Skeletal muscle cell (primary cell): ENCODE results near the gene HNRNPLL.
"Not testable (repeated sequence)": the region's sequence is repeated elsewhere in the genome, so short reads cannot be mapped to it uniquely, and the experiment has no call there.

Experiments
- DNase-seq: peaks from one replicate; pipeline ENCODE4 v3.0.0-alpha.2; 2010; ENCODE audit warnings: low read depth
- H3K4me3 ChIP-seq: 2 replicates; pipeline ENCODE4 v1.5.1; 2011; ENCODE audit warnings: low read depth, mild to moderate bottlenecking, control low read depth, low read length, moderate library complexity

Gene HNRNPLL

DNA sequence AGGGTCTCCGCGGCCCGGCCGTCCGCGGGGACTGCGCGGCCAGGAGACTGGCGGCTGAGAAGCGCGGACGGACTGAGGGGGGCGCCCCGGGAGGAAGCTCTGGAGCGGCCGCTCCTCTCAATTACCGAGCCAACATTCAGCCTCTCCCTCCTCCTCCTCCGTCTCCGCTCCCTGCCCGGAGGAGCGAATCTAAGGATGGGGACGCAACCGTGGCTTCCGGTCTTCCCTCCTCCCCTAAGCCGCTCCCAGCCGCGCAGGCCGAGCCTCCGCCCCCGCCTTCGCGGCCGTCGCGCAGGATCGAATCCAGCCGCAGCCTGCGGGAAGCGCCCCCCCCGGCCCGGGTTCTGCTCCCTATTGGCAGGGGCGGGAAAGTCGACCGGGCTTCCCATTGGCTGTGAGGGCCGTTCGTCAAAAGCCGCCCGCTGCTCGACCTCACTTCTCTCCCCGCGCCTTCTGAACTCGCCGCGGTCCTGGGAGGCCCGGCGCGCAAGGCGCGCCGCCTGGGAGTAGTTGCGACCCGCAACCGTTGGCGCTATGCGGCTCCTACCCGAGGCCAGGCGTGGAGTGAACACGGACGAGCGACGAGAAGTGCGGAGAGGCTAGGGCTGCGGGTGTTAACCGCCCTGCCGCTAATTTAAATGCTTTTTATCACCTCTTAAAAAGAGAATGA, at the start of gene HNRNPLL:
Gene HNRNPLL (minus strand): TSS at position 197 of the 670 bp plus-strand sequence. CDS start 302 bp downstream, outside the sequence.
- peak within 1 kb of the TSS; percentile 86 for H3K4me3 ChIP-seq
- peak; percentile 93 for DNase-seq

DNA sequence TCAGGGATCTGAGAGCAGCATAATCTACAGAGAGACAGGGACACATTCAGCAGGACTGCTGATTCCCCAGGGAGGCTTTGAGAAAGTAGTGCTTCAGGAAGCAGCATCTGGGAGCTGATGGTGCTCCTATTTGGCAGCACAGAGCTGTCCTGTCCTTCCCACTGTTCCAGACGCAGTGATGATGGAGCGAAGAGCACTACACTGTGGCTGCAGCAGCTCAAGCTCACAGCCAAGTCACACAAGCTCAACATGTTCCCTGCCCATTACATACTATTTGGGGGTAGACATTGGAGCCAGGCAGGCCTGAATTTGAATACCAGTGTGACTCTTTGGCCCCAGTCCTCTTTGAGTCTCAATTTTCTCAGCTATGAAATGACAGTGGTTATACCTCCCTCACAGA, 48.0 kb upstream of the HNRNPLL start:
- DNase-seq = no peak
- H3K4me3 ChIP-seq = no peak overlapping the region

- no peak overlapping the region for H3K4me3 ChIP-seq
- DNase-seq = no peak
Observed at GRCh38 chr2:38650012-38650411, 47.3 kb upstream of the HNRNPLL start.

DNA sequence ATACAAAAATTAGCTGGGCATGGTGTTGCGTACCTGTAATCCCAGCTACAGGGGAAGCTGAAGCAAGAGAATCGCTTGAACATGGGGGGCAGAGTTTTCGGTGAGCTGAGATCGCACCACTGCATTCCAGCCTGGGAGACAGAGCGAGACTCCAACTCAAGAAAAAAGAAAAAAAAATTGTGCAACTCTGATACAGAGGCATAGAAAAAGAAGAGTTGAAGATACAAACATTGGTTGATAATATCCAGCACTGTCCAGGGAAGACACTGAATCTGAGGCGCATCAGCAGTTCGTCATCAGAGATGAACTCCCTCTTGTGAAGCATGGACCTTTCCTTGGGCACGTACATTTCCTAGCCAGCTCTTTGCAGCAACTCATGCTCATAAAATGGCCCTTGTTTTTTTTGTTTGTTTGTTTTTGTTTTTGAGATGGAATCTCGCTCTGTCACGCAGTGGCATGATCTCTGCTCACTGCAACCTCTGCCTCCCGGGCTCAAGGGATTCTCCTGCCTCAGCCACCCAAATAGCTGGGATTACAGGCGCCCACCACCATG, 46.5 kb upstream of the HNRNPLL start:
- DNase-seq = no peak
- no peak overlapping the region for H3K4me3 ChIP-seq

DNA sequence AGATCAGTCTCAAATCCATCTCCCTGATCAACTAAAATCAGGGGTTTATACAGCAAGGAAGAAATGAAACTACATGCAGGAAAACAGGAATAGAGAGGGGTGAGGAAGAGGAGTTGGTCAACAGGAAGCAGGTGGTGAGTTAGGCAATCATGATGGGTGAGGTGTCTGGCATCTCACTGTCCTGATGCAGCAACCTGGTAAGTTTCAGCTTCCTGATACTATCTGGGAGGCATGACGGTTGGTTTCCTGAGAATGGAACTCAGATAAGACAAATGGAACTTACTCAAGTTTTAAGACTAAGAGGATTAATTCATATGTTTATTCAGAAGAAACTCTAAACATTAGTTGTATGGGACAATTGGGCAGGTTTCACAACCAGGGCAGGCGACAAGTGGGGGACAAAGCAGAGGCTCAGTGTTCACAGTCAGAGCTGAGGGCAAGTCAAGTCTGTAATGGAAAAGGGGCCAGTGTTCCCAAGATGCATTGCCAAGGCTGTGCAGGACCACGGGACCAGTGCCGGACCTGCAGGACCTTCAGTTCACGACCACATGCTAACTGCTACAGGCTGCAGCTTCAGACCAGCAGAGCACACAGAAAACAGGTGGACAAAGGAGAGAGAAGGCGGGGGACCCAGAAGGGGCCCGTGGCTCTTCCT, 45.5 kb upstream of the HNRNPLL start:
- no peak for DNase-seq
- no peak overlapping the region for H3K4me3 ChIP-seq

GRCh38 chr2:38643683-38644511, 41.2 kb upstream of the HNRNPLL start:
- not testable (repeated sequence) for DNase-seq

DNA sequence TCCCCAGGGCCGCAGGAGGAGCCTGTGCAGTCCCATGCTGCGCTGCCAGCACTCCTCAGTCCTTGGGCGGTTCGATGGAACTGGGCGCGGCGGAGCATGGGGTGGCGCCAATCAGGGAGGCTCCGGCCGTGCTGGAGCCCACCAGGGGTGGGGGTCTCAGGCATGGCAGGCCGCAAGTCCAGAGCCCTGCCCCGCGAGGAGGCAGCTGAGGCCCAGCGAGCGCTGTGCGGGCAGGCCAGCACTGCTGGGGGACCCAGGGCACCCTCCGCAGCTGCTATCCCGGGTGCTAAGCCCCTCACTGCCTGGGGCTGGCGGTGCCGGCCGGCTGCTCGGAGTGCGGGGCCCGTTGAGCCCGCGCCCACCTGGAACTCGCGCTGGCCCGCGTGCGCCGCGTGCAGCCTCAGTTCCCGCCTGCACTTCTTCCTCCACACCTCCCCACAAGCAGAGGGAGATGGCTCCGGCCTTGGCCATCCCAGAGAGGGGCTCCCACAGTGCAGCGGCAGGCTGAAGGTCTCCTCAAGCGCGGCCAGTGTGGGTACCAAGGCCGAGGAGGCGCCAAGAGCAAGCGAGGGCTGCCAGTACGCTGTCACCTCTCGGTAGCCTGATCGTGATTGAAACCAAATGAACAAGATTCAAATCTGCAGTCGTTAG, 40.4 kb upstream of the HNRNPLL start:
- no peak for DNase-seq
- no peak overlapping the region for H3K4me3 ChIP-seq

More at GRCh38 chr2:38643683-38644511, 41.2 kb upstream of the HNRNPLL start:
- not testable (repeated sequence) for H3K4me3 ChIP-seq

DNA sequence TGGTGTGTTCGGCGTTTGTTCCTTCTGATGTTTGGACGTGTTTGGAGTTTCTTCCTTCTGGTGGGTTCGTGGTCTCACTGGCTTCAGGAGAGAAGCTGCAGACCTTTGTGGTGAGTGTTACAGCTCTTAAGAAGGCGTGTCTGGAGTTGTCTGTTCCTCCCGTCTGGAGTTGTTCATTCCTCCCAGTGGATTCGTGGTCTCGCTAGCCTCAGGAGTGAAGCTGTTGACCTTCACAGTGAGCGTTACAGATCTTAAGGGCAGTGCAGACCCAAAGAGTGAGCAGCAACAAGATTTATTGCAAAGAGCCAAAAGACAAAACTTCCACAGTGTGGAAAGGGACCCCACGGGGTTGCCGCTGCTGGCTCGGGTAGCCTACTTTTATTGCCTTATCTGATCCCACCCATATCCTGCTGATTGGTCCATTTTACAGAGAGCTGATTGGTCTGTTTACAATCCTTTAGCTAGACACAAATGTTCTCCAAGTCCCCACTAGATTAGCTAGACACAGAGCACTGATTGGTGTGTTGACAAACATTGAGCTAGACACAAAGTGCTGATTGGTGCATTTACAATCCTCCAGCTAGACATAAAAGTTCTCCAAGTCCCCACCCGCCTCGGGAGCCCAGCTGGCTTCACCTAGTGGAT, 39.8 kb upstream of the HNRNPLL start:
- not testable (repeated sequence) for DNase-seq, H3K4me3 ChIP-seq

DNA sequence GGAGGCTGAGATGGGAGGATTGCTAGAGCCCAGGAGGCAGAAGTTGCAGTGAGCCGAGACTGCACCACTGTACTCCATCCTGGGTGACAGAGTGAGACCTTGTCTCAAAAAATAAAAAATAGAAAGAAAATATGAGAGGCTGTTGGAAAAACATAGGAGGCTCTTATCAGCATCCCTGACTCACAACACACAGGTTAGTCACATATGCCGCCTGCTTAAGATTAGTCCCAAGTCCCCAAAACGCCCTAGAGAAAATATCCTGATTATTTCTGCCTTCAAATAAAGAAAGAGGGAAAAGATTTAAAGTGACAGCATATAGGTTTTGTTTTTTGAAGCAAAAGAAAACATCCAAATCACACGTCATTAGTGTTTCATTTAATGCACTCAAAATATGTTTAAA, 33.3 kb upstream of the HNRNPLL start:
- DNase-seq = no peak
- no peak overlapping the region for H3K4me3 ChIP-seq

DNA sequence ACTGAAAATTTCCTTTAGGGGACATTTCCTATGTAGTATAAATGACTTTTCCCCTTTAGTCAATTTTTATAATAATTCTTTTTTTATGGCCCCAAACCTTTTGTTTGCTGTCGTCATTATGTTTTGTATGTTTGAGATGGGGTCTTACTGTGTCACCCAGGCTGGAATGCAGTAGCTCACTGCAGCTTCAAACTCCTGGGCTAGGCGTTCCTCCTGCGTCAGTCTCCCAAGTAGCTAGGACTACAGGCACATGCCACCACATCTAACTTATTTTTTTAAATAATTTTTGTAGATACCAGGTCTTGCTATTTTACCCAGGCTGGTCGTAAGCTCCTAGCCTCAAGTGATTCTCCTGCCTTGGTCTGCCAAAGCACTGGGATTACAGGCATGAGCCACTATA, 32.4 kb upstream of the HNRNPLL start:
- no peak overlapping the region for H3K4me3 ChIP-seq
- no peak for DNase-seq

- H3K4me3 ChIP-seq = no peak overlapping the region
- DNase-seq = no peak
Observed at GRCh38 chr2:38634684-38635083, 32.0 kb upstream of the HNRNPLL start.

DNA sequence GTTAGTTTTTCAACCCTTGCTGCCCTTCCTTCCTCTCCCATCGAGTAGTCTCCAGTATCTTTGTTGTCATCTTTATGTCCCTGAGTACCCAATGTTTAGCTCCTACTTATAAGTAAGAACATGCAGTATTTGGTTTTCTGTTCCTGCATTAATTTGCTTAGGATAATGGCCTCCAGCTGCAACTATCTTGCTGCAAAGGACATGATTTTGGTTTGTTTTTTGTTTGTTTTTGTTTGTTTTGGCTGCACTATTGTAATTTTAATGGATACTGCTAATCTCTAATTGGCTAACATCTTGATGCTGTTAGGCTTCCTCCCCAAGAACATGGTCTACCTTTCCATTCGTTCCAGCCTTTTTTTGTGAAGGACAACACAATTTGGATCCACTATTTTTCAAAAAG, 31.2 kb upstream of the HNRNPLL start:
- H3K4me3 ChIP-seq = no peak overlapping the region
- no peak for DNase-seq

- no peak overlapping the region for H3K4me3 ChIP-seq
- DNase-seq = no peak
Observed at GRCh38 chr2:38632980-38633379, 30.3 kb upstream of the HNRNPLL start.

GRCh38 chr2:38631976-38632375, 29.2 kb upstream of the HNRNPLL start:
- DNase-seq = no peak
- H3K4me3 ChIP-seq = no peak overlapping the region

DNA sequence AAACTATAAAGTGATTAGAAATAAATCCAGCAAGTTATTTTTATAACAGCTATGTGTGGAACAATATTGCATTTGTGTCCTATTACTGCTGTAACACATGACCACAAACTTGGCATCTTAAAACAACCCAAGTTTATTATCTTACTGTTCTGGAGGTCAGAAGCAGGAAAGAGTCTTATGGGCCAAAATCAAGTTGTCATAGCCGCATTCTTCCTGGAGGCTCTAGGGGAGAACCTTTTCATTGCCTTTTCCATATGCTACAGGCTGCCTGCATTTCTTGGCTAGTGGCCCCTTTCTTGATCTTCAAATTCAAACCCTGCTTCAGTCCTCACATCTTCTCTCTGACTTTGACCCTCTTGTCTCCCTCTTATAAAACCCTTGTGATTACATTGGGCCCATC, 27.0 kb upstream of the HNRNPLL start:
- no peak for DNase-seq
- no peak overlapping the region for H3K4me3 ChIP-seq

DNA sequence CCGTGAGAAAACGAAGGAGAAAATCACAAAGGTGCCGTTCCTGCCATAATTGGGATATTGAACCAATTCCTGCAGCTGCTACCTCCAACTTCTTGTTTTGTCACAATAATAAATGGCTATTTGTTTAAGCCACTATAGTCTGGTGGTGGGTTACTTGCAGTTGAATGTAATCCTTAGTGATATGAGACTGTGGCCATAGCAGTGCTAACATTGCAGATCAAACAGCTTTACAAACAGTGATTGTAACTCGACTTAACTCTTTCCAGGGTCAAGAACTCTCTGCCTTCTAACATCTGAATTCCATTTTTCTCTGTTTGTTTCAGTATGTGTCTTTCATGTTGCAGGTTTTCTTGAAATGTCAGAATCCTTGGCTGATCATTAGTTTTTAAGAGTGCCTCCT, 24.7 kb upstream of the HNRNPLL start:
- DNase-seq = no peak
- H3K4me3 ChIP-seq = no peak overlapping the region

- no peak overlapping the region for H3K4me3 ChIP-seq
- DNase-seq = no peak
Observed at GRCh38 chr2:38626326-38627035, 23.8 kb upstream of the HNRNPLL start.

DNA sequence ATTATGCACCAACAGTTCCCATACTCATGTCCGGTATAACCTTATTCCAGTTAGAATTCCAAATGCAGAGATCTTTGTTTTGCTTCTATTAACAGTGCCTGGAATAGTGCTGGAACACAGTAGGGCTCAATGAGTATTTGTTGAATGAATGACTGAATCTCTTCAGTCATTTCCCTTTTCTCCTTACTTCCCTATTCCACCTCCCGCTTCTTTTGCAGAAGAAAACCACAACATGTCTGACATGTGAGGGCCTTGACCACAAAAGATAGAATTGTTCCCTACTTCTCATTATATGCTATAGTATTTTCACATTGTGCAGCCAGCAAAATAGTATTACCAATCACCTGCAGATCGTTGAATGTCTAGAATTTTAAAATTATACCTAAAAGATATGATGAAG, 19.5 kb upstream of the HNRNPLL start:
- H3K4me3 ChIP-seq = no peak overlapping the region
- DNase-seq = no peak

- no peak for DNase-seq
Observed at GRCh38 chr2:38621018-38621417, 18.3 kb upstream of the HNRNPLL start.

More at GRCh38 chr2:38621018-38621417, 18.3 kb upstream of the HNRNPLL start:
- no peak overlapping the region for H3K4me3 ChIP-seq
